Omental fat pad (tissue), 4 donors: Measurements from ENCODE around the gene MAB21L3. TPM values are rescaled to one million over a fixed set of nuclear protein-coding genes. Genes with fewer than 3 reads are reported as not detected.
"Not testable (repeated sequence)": the region's sequence is repeated elsewhere in the genome, so short reads cannot be mapped to it uniquely, and the experiment has no call there.

Experiments
- ATAC-seq: fragments of 150-250 bp; one replicate; pipeline ENCODE4 v1.9.1; 2016; ENCODE audit warnings: mild to moderate bottlenecking, moderate library complexity; ENCODE audit not compliant: low FRiP score
- DNase-seq: peaks from one replicate; pipeline ENCODE4 v3.0.0-alpha.2; 2019; ENCODE audit warnings: low spot score
- CTCF ChIP-seq, 3 donors: fragments of 450-650 bp; IDR thresholded peaks; one replicate each; pipeline ENCODE4 v1.5.1; 2016 to 2017; ENCODE audit warnings: antibody characterized with exemption in 3 of 3, mild to moderate bottlenecking in 3 of 3, moderate library complexity in 2 of 3
- total RNA-seq, 4 donors: library from RNA; depleted of rRNA; stranded (reverse); fragments of >200 nt; gene quantifications; one replicate each; pipeline ENCODE4 v1.1.0, GENCODE V29; 2016

MAB21L3 gene
- total RNA-seq, 4 donors from 2014 or later = 0.19 to 4.6 (median 0.37) TPM; not detected in 1

GRCh38 chr1:116131866-116132605 is 20.8 kb downstream of the MAB21L3 start:
- no peak for DNase-seq
- TF ChIP-seq CTCF (IDR thresholded peaks at IDR 0.05) = no peak
- no peak for ATAC-seq

GRCh38 chr1:116133696-116134475 is 22.7 kb downstream of the MAB21L3 start:
- TF ChIP-seq CTCF (IDR thresholded peaks at IDR 0.05) = no peak
- DNase-seq = no peak

GRCh38 chr1:116134476-116134773 is 23.2 kb downstream of the MAB21L3 start:
- DNase-seq (no peak), ATAC-seq (no peak)
- TF ChIP-seq CTCF (IDR thresholded peaks at IDR 0.05) = no peak

More at GRCh38 chr1:116133696-116134475, 22.7 kb downstream of the MAB21L3 start:
- no peak for ATAC-seq

GRCh38 chr1:116138277-116138792 is 27.1 kb downstream of the MAB21L3 start:
- no peak for ATAC-seq
- TF ChIP-seq CTCF (IDR thresholded peaks at IDR 0.05) = no peak
- DNase-seq = no peak

- ATAC-seq (no peak), DNase-seq (no peak)
- no peak for TF ChIP-seq CTCF (IDR thresholded peaks at IDR 0.05)
These were observed 28.5 kb downstream of the MAB21L3 start for GRCh38 chr1:116139592-116140134.

- TF ChIP-seq CTCF (IDR thresholded peaks at IDR 0.05) = no peak
- DNase-seq (no peak), ATAC-seq (no peak)
These were observed 33.0 kb downstream of the MAB21L3 start for GRCh38 chr1:116144151-116144550.

GRCh38 chr1:116146447-116147113 is 35.4 kb downstream of the MAB21L3 start:
- ATAC-seq = not testable (repeated sequence)

More at GRCh38 chr1:116146447-116147113, 35.4 kb downstream of the MAB21L3 start:
- not testable (repeated sequence) for DNase-seq
